B cell (primary cell): ENCODE results near the gene NSDHL. TPM values are rescaled to one million over a fixed set of nuclear protein-coding genes. Genes with fewer than 3 reads are reported as not detected.

Experiments used
- ATAC-seq: fragments of 200-7000 bp; cut with Tn5 transposase; one replicate; pipeline ENCODE4 v1.10.0; 2021; ENCODE audit warnings: low read depth, mild to moderate bottlenecking, moderate number of reproducible peaks, moderate library complexity
- CTCF ChIA-PET: fragments of 350-600 bp; sonication (Branson Sonifier 250); formaldehyde crosslinking; loops from one replicate; lab custom pipeline; 2021; ENCODE audit warnings: antibody characterized with exemption, inconsistent platforms; lab: Charles Lee
- POLR2A ChIA-PET: fragments of 350-600 bp; sonication (Branson Sonifier 250); formaldehyde crosslinking; loops from one replicate; lab custom pipeline; 2021; ENCODE audit warnings: antibody characterized with exemption; lab: Charles Lee
- DNase-seq: peaks from one replicate; pipeline ENCODE4 v3.0.0; 2013
- H2AFZ ChIP-seq: 2 replicates; pipeline ENCODE4 v1.6.1; 2012; ENCODE audit warnings: mild to moderate bottlenecking, low read depth, low read length; ENCODE audit not compliant: insufficient read depth, poor library complexity, severe bottlenecking
- H3K27ac ChIP-seq, 2 donors: 1 replicate in 1 of 2; 2 replicates in 1 of 2; pipeline ENCODE4 v1.5.1; 2012 to 2013; ENCODE audit warnings: low read length in 2 of 2, mild to moderate bottlenecking in 2 of 2, moderate library complexity in 1 of 2
- H3K27me3 ChIP-seq, 4 experiments: fragments of 200-600 bp in 1 of 4; sonication (generic) in 1 of 4; replicated peaks in 1 of 4; 1 replicate in 2 of 4; 2 replicates in 2 of 4; pipeline versions ENCODE4 v1.6.1 to v1.7.0; 2013 to 2016; ENCODE audit warnings: low read length in 3 of 4, mild to moderate bottlenecking in 2 of 4, mixed read lengths in 1 of 4, moderate library complexity in 1 of 4; ENCODE audit not compliant: insufficient read depth in 4 of 4, control insufficient read depth in 3 of 4; ENCODE audit errors: control extremely low read depth in 1 of 4
- H3K36me3 ChIP-seq, 2 experiments: replicated peaks in 1 of 2; 1 replicate in 1 of 2; 2 replicates in 1 of 2; pipeline versions ENCODE4 v1.6.1 to v1.7.1; 2013; ENCODE audit warnings: low read length in 1 of 2; ENCODE audit not compliant: insufficient read depth in 2 of 2, control insufficient read depth in 1 of 2; ENCODE audit errors: control extremely low read depth in 1 of 2, extremely low read depth in 1 of 2
- H3K4me1 ChIP-seq, 2 donors: fragments of 200-600 bp in 1 of 2; sonication (generic) in 1 of 2; 1 replicate in 1 of 2; 2 replicates in 1 of 2; pipeline versions ENCODE4 v1.5.1 to v1.6.1; 2013 to 2017; ENCODE audit warnings: low read length in 2 of 2; ENCODE audit not compliant: control insufficient read depth in 2 of 2, insufficient read depth in 2 of 2
- H3K4me2 ChIP-seq: replicated peaks from 2 replicates; pipeline ENCODE3; 2012; ENCODE audit warnings: mild to moderate bottlenecking, low read depth, low read length; ENCODE audit not compliant: poor library complexity, severe bottlenecking
- H3K4me3 ChIP-seq, 5 experiments: fragments of 200-600 bp in 1 of 5; sonication (generic) in 1 of 5; 1 replicate in 3 of 5; 2 replicates in 2 of 5; pipeline versions ENCODE4 v1.5.1 to v1.7.0; 2011 to 2016; ENCODE audit warnings: low read length in 4 of 5, mild to moderate bottlenecking in 4 of 5, low read depth in 2 of 5, control low read depth in 1 of 5, moderate library complexity in 1 of 5; ENCODE audit not compliant: insufficient read depth in 1 of 5; ENCODE audit errors: control extremely low read depth in 1 of 5, extremely low read depth in 1 of 5
- H3K79me2 ChIP-seq: fragments of 200-600 bp; sonication (generic); one replicate; pipeline ENCODE4 v1.6.0; 2016; ENCODE audit warnings: low read length; ENCODE audit not compliant: control insufficient read depth, insufficient read depth
- H3K9ac ChIP-seq: fragments of 200-600 bp; sonication (generic); 2 replicates; pipeline ENCODE4 v1.6.1; 2017; ENCODE audit warnings: mild to moderate bottlenecking, low read length, moderate library complexity
- H3K9me3 ChIP-seq, 3 donors: one replicate each; pipeline versions ENCODE4 v1.6.1 to v1.7.1; 2013; ENCODE audit warnings: low read length in 2 of 3; ENCODE audit not compliant: control insufficient read depth in 2 of 3, insufficient read depth in 1 of 3; ENCODE audit errors: control extremely low read depth in 1 of 3
- H4K20me1 ChIP-seq: 2 replicates; pipeline ENCODE4 v1.6.0; 2012; ENCODE audit warnings: mild to moderate bottlenecking, low read length; ENCODE audit not compliant: insufficient read depth, control insufficient read depth, poor library complexity, severe bottlenecking
- H3K27ac Mint-ChIP-seq: one replicate; pipeline ENCODE4 v1.8.0; 2021; ENCODE audit warnings: mixed read lengths
- H3K27me3 Mint-ChIP-seq: one replicate; pipeline ENCODE4 v1.8.0; 2021; ENCODE audit warnings: mixed read lengths
- H3K4me1 Mint-ChIP-seq: one replicate; pipeline ENCODE4 v1.8.0; 2021; ENCODE audit warnings: mixed read lengths
- H3K4me3 Mint-ChIP-seq: one replicate; pipeline ENCODE4 v1.8.0; 2021; ENCODE audit warnings: mixed read lengths
- H3K9me3 Mint-ChIP-seq: one replicate; pipeline ENCODE4 v1.8.0; 2022; ENCODE audit warnings: mixed read lengths; ENCODE audit not compliant: insufficient read depth
- EZH2 ChIP-seq: IDR thresholded peaks from 2 replicates; pipeline ENCODE4 v1.6.1; 2012; ENCODE audit warnings: borderline replicate concordance, low read depth, mild to moderate bottlenecking, moderate library complexity, low read length; ENCODE audit not compliant: insufficient read depth, poor library complexity, severe bottlenecking
- WGBS: methylation state at CpG from one replicate; pipeline ENCODE4 v1.1.5; 2013; ENCODE audit warnings: missing lambda C conversion rate; ENCODE audit not compliant: insufficient coverage; 5-methylcytosine and 5-hydroxymethylcytosine counted together
- intact Hi-C: fragments of 100-400 bp; cut with micrococcal nuclease; formaldehyde crosslinking; loops from one replicate; pipeline ENCODE4 v1.10.0; 2022
- polyA plus RNA-seq: library from polyadenylated mRNA; depleted of rRNA; stranded (reverse); fragments of >200 nt; gene quantifications from 2 replicates; pipeline ENCODE4 v1.2.3, GENCODE V29; 2012
- total RNA-seq, 2 donors: library from RNA; stranded (reverse); fragments of 120-200 nt in 1 of 2; gene quantifications; 1 replicate in 1 of 2; 2 replicates in 1 of 2; pipeline versions ENCODE4 v1.2.3 to v1.2.4, GENCODE V29; 2013 to 2022
- TF ChIP-seq, protein P1 (sequence below): fragments of 200-600 bp; IDR thresholded peaks from one replicate; pipeline ENCODE4 v1.8.0; 2022; ENCODE audit warnings: antibody characterized with exemption, mild to moderate bottlenecking

The NSDHL gene
- total and polyA plus RNA-seq, 2 donors (not counting 1 experiment from before 2014, with no cell fraction given), result 4.9 to 10.3 TPM

DNA sequence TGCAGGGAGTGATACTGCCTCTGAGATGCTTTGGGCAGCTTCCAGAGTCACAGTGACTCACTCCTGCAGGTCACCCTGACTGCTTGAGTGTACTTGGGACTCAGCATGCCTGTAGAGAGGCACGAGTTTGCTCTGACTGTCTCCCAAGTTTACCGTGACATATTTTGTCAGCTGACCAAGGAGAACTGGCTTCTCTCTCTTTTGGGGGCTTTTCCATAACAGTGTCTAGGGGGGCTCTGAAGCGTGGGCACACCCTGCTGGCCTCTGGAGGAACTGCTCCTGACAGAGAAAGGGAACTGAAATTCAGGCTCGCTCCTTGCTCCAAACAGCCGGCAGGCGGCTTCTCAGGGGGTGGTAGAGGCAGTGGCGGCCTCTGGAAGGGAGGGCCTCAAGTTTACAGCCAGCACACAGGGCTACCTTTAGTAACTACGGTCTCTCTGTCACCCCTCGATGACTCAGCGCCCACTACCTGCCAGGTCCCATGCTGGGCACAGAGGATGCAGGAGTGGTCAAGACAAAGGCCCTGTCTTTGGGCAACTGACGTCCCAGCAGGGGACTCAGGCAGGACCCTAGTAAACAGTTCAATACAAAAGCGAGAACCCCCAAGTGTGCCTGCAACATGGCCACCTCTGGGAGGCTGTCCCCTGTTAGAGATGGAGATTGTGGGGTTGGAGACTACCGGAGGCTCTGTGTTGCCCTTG is 84.8 kb downstream of the NSDHL start:
- Mint-ChIP-seq H3K27me3 (no peaks in the 10 kb centered on the region), H3K4me3 (no peak overlapping the region), H3K4me1 (peaks cover 2% of the 10 kb centered on the region), H3K27ac (no peak overlapping the region), H3K9me3 (no peaks in the 10 kb centered on the region)
- H3K27ac ChIP-seq, result no peak overlapping the region
- intact Hi-C loops, result no loop called here
- peak; percentile 78 for ATAC-seq
- no peaks in the 10 kb centered on the region for H3K79me2 ChIP-seq
- H3K4me2 ChIP-seq, result no peak overlapping the region
- H3K9ac ChIP-seq, result no peak overlapping the region
- no peaks in the 10 kb centered on the region for H3K9me3 ChIP-seq
- no peaks in the 10 kb centered on the region for H3K36me3 ChIP-seq
- no peaks in the 10 kb centered on the region for H4K20me1 ChIP-seq
- no peak overlapping the region for H3K4me3 ChIP-seq
- H3K4me1 ChIP-seq, result peaks cover 0 to 4% of the 10 kb centered on the region in 2 donors
- TF ChIP-seq, protein P1, sequence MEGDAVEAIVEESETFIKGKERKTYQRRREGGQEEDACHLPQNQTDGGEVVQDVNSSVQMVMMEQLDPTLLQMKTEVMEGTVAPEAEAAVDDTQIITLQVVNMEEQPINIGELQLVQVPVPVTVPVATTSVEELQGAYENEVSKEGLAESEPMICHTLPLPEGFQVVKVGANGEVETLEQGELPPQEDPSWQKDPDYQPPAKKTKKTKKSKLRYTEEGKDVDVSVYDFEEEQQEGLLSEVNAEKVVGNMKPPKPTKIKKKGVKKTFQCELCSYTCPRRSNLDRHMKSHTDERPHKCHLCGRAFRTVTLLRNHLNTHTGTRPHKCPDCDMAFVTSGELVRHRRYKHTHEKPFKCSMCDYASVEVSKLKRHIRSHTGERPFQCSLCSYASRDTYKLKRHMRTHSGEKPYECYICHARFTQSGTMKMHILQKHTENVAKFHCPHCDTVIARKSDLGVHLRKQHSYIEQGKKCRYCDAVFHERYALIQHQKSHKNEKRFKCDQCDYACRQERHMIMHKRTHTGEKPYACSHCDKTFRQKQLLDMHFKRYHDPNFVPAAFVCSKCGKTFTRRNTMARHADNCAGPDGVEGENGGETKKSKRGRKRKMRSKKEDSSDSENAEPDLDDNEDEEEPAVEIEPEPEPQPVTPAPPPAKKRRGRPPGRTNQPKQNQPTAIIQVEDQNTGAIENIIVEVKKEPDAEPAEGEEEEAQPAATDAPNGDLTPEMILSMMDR, result peak; percentile 67
- TF ChIP-seq EZH2, result no peak
- H2AFZ ChIP-seq, result peak overlapping the region; percentile 10
- H3K27me3 ChIP-seq, result peaks cover 0 to 2% (median 0%) of the 10 kb centered on the region in 4 experiments
- ChIA-PET POLR2A (no interaction called here), CTCF (interaction anchor here (0.6 to 1.3 kb wide), 2 partner anchors 10 kb away, joined by 3 to 6 read pairs; no protein-coding TSS in a partner anchor)
- WGBS, result 29% methylated on average over 7 of the region's 13 CpGs
- peak; percentile 60 for DNase-seq
